Activated naive CD8-positive, alpha-beta T cell treated with anti-CD3 and anti-CD28 coated beads for 36 hours (primary cell): ENCODE results near the gene NUP42. TPM values are rescaled to one million over a fixed set of nuclear protein-coding genes. Genes with fewer than 3 reads are reported as not detected.

Experiments used
- DNase-seq: peaks from one replicate; pipeline ENCODE4 v3.0.0; 2021
- H3K27ac Mint-ChIP-seq: one replicate; pipeline ENCODE4 v1.8.0; 2022; ENCODE audit warnings: mild to moderate bottlenecking, moderate library complexity, mixed read lengths
- H3K27me3 Mint-ChIP-seq: one replicate; pipeline ENCODE4 v1.8.0; 2022; ENCODE audit warnings: mild to moderate bottlenecking, mixed read lengths
- H3K36me3 Mint-ChIP-seq: one replicate; pipeline ENCODE4 v1.8.0; 2021; ENCODE audit warnings: mild to moderate bottlenecking, mixed read lengths
- H3K4me1 Mint-ChIP-seq: one replicate; pipeline ENCODE4 v1.8.0; 2021; ENCODE audit warnings: mixed read lengths
- H3K4me3 Mint-ChIP-seq: one replicate; pipeline ENCODE4 v1.8.0; 2022; ENCODE audit warnings: mild to moderate bottlenecking, moderate library complexity, mixed read lengths
- H3K9me3 Mint-ChIP-seq: one replicate; pipeline ENCODE4 v1.8.0; 2022; ENCODE audit warnings: mixed read lengths
- total RNA-seq, 2 experiments: library from RNA; stranded (reverse); gene quantifications; one replicate each; pipeline ENCODE4 v1.2.3, GENCODE V29; 2021

NUP42 gene, protein sequence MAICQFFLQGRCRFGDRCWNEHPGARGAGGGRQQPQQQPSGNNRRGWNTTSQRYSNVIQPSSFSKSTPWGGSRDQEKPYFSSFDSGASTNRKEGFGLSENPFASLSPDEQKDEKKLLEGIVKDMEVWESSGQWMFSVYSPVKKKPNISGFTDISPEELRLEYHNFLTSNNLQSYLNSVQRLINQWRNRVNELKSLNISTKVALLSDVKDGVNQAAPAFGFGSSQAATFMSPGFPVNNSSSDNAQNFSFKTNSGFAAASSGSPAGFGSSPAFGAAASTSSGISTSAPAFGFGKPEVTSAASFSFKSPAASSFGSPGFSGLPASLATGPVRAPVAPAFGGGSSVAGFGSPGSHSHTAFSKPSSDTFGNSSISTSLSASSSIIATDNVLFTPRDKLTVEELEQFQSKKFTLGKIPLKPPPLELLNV
- total RNA-seq: 10 to 100 TPM; 43.2 to 48.2 TPM

DNA sequence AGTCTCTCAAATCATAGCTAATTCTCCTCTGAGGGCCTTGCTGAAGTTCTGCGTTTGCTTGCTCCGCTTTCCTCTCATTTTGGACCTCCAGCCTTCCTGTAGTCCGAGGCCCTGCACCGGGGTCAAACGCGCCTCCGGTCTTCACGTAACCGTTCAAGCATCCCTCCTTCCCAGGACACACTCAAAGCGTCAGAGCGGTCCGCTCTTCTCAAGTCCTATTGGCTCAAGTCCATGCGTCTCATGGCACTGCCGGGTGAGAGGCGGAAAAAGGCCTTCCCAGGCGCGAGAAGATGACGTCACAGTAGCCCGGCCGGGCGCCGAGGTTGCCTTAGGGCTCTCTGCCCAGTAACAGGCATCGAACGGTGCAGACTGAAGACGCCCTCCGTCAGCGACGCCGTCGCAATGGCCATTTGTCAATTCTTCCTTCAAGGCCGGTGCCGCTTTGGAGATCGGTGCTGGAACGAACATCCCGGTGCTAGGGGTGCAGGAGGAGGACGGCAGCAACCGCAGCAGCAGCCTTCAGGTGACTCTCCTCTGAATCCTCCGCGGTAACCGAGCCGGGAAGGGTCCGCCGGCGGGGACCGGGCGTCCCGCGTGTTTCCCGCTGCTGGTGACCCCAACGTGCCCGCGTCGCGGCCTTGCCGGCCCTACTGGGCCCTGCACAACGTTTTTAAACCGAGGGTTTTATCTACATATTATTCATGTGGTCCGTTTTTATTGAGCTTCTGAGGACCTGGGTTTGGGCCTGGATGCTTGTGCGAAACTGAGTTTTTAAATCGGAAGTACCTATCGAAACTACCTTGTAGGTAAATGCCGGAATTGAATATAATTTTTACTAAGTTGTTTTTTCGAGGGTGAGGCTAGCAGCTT is at the start of gene NUP42:
Gene NUP42 (plus strand): TSS at position 365 of the 870 bp plus-strand sequence. CDS start 38 bp downstream, at position 403.
- Mint-ChIP-seq H3K36me3 (peaks cover 24% of the 10 kb centered on the region), H3K4me1 (peaks cover 26% of the 10 kb centered on the region), H3K9me3 (no peaks in the 10 kb centered on the region), H3K27ac (peak within 1 kb of the TSS; percentile 96), H3K4me3 (peak within 1 kb of the TSS; percentile 92), H3K27me3 (no peaks in the 10 kb centered on the region)
- DNase-seq: peak; percentile 96

DNA sequence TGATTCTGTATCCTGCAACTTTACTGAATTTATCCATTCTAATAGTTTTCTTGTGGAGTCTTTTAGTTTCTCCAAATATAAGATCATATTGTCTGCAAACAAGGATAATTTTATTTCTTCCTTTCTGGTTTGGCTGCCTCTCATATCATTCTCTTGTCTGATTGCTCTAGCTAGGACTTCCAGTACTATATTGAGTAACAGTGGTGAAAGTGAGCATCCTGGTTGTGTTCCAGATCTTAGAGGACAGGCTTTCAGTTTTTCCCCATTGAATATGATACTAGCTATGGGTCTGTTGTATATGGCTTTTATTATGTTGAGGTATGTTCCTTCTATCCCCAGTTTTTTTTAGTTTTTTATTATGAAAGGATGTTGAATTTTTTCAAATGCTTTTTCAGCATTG is 48.1 kb upstream of the NUP42 start:
- peaks cover 11% of the 10 kb centered on the region for H3K36me3 Mint-ChIP-seq
- H3K4me1 Mint-ChIP-seq: no peaks in the 10 kb centered on the region
- H3K27ac Mint-ChIP-seq: no peak overlapping the region
- H3K9me3 Mint-ChIP-seq: no peaks in the 10 kb centered on the region
- no peaks in the 10 kb centered on the region for H3K27me3 Mint-ChIP-seq
- DNase-seq: no peak
- no peak overlapping the region for H3K4me3 Mint-ChIP-seq

DNA sequence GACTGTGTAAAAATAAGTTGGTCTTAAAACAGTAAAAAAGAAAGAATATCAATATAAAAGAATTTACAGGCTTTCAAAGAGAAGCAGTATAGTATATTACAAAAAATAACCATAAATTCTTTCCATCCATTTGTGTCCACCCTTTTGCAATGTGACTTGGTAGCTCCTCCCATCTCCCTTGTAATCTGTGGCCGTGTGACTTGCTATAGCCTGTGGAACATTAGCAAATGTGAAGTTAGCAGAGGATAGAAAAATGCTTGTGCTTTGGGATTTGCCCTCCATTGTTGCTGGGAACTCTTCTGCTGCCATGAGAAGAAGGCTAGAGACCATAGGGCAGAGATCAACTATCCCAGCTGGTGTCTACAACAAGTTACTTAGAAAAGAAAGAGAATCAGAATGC is 46.1 kb upstream of the NUP42 start:
- DNase-seq: no peak
- H3K27me3 Mint-ChIP-seq: no peaks in the 10 kb centered on the region
- H3K4me1 Mint-ChIP-seq: no peaks in the 10 kb centered on the region
- H3K27ac Mint-ChIP-seq: no peak overlapping the region
- H3K4me3 Mint-ChIP-seq: no peak overlapping the region
- H3K9me3 Mint-ChIP-seq: no peaks in the 10 kb centered on the region
- H3K36me3 Mint-ChIP-seq: peaks cover 9% of the 10 kb centered on the region

DNA sequence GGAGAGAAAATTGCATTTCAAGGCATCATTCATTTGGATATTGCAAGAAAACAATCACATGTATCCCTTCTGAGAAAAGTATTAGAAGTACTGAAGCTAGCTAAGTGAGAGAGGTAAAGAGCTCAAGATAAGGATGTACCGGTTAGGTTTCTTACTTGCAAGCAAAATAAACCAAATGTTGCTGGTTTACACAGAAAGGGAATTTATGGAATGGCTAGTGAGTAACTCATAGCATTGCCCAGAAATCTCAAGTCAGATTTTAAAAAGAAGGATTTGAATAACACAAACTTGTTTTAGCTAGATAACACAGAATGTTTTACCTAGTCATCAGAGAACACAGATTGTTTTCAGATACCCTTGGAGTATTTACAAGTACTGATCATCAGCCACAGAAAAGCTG is 45.6 kb upstream of the NUP42 start:
- Mint-ChIP-seq H3K9me3 (no peaks in the 10 kb centered on the region), H3K36me3 (peaks cover 9% of the 10 kb centered on the region), H3K4me1 (no peaks in the 10 kb centered on the region), H3K27ac (no peak overlapping the region), H3K4me3 (no peak overlapping the region), H3K27me3 (no peaks in the 10 kb centered on the region)
- no peak for DNase-seq

DNA sequence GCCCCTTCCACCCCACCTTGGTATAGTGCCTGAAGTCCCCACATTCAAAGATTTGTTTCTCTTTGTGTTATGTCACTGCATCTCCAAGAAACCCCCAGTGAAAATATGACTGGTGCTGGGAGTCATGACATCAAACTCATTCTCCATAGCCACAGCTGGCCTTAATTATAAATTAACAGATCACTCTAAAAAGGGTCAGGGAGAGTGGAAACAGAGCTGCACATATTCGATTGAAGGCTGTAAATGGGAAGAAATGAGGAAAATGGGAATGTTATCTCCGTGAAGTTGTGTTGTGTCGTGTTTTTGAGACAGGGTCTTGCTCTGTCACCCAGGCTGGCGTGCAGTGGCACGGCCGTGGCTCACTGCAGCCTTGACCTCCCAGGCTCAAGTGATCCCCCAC is 24.2 kb upstream of the NUP42 start:
- Mint-ChIP-seq H3K27ac (no peak overlapping the region), H3K9me3 (no peaks in the 10 kb centered on the region), H3K27me3 (no peaks in the 10 kb centered on the region), H3K4me1 (no peaks in the 10 kb centered on the region), H3K4me3 (no peak overlapping the region), H3K36me3 (peaks cover 5% of the 10 kb centered on the region)
- DNase-seq: no peak

DNA sequence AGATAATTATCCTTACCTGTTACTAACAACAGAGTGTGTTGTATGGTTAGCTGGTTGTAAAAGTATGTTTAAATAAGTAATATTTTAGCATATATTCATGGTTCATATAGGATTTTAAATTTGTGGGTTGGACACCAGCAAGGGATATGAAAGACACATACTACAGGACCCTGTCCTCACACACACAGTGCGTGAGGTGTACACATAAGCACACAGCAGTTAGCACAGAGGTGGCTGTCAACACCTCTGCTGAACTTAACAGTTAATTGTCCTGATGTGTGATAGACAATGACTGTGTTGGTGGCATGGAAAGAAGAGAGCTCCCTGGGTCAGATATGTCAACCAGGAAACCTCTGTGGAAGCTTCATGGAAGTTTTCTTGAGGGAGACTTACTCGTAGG is 23.3 kb upstream of the NUP42 start:
- peaks cover 5% of the 10 kb centered on the region for H3K36me3 Mint-ChIP-seq
- no peak overlapping the region for H3K4me3 Mint-ChIP-seq
- DNase-seq: no peak
- no peaks in the 10 kb centered on the region for H3K9me3 Mint-ChIP-seq
- H3K27ac Mint-ChIP-seq: no peak overlapping the region
- H3K27me3 Mint-ChIP-seq: no peaks in the 10 kb centered on the region
- no peaks in the 10 kb centered on the region for H3K4me1 Mint-ChIP-seq

DNA sequence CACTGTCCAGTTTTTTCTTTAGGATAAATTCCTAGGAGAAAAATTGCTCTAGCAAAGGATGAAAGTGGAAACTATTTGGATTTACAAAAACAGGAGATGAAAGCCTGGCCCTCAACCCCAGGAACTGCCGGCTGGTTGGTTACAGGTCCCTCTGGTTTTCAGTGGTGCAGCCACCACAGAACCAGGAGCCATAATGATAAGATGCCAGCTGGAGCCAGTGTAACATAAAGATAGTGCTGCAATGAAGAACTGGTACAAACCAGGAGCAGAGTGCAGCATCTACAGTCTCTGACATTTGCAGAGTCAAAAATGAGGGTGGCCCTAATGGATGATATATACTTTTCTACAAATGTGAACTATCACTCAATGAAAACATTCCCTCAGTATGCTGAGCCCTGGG is 20.4 kb upstream of the NUP42 start:
- Mint-ChIP-seq H3K4me1 (no peaks in the 10 kb centered on the region), H3K36me3 (peaks cover 4% of the 10 kb centered on the region)

DNA sequence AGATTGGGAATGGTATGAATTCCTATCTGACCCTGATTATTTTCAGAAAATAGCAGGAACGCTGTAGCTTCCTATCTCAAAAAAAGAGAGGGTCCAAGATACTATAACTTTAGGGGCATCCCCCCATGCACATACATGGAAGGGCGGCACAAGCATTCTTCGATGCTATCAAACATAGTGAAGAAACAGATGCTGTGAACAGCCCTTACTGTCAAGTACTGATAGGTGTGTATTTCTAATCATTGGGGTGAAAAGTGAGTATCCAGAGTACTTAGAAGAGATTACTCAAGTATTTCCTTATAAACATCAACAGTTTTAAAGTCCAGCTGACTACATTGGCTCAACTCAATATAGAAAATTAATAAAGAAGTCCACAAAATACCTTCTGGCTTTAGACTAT is 17.0 kb upstream of the NUP42 start:
- H3K9me3 Mint-ChIP-seq: no peaks in the 10 kb centered on the region
- H3K27ac Mint-ChIP-seq: no peak overlapping the region
- no peak for DNase-seq
- H3K36me3 Mint-ChIP-seq: no peaks in the 10 kb centered on the region
- H3K27me3 Mint-ChIP-seq: no peaks in the 10 kb centered on the region
- H3K4me1 Mint-ChIP-seq: no peaks in the 10 kb centered on the region
- no peak overlapping the region for H3K4me3 Mint-ChIP-seq

More for the DNA sequence above, 20.4 kb upstream of the NUP42 start:
- H3K27me3 Mint-ChIP-seq: no peaks in the 10 kb centered on the region
- no peaks in the 10 kb centered on the region for H3K9me3 Mint-ChIP-seq
- DNase-seq: no peak
- H3K27ac Mint-ChIP-seq: no peak overlapping the region
- no peak overlapping the region for H3K4me3 Mint-ChIP-seq

DNA sequence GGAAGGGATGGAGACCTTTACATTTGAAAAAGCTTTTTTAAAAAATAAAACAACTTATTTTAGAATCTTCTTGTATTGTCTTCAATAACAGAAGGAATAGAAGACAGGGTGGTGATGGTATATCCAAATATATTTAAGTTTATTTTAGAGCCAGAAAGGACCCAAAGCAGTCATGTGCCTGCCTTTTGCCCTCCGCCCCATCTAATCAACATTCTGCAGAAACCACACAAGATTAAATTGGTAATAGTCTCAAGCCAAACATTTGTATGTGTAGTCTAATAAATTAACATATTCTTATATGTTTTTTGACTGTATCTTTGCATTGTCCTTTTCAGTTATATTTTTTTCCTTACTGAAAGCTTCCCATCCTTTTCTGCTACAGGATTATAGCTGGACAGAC is 16.5 kb upstream of the NUP42 start:
- no peaks in the 10 kb centered on the region for H3K9me3 Mint-ChIP-seq
- no peaks in the 10 kb centered on the region for H3K36me3 Mint-ChIP-seq
- no peak overlapping the region for H3K27ac Mint-ChIP-seq
- H3K27me3 Mint-ChIP-seq: no peaks in the 10 kb centered on the region
- H3K4me1 Mint-ChIP-seq: no peaks in the 10 kb centered on the region
- no peak overlapping the region for H3K4me3 Mint-ChIP-seq
- no peak for DNase-seq

DNA sequence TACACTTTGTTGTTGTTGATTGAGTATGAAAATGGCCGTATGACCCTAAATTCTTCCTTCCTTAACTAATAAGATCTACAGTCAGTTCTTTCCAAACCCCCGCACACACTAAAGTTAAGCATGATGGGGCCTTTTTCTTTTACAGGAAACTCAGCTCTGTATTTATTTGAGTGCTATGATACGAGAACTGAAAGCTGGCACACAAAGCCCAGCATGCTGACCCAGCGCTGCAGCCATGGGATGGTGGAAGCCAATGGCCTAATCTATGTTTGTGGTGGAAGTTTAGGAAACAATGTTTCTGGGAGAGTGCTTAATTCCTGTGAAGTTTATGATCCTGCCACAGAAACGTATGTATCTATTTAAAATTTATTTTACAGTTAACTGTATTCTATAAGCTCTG is 14.2 kb upstream of the NUP42 start:
- Mint-ChIP-seq H3K4me3 (no peak overlapping the region), H3K4me1 (no peaks in the 10 kb centered on the region), H3K27me3 (no peaks in the 10 kb centered on the region), H3K36me3 (no peaks in the 10 kb centered on the region), H3K9me3 (no peaks in the 10 kb centered on the region), H3K27ac (no peak overlapping the region)
- DNase-seq: no peak

DNA sequence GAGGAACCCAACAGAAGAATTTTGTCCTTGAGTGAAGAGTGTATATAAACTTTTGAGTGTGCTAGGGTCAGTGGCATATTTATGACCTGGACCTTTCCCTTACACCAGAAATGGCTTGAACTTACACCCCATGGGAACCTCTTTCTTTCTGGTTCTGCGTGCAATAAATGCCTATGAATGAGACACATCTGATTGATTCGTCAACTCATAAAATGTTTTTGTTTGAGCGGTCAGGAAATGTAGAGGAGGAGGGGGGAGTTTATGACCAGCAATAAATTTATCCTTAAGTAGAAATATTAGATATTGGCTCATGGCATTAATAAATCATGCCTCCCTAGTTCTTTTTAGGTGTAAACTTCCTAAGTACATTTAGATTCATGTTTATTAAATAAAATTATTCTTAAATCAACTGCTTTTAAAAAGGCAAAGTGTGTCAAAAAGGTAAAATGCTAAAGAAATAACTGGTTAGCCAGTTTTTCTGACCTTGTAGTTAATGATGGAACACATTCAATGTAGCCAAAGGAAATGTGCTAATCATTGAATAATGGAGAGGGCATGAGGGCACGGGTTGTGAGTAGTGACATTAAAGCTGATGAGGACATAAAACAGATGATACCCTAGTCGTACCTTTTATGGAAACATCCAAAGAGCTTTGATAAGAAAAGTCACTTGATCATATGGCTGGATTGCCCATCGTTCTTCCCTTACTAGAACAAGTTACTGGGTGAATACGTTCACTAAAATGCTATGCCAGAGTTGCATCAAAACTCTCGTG is 13.6 kb upstream of the NUP42 start:
- DNase-seq: no peak
- Mint-ChIP-seq H3K36me3 (no peaks in the 10 kb centered on the region), H3K27me3 (no peaks in the 10 kb centered on the region), H3K9me3 (no peaks in the 10 kb centered on the region), H3K27ac (no peak overlapping the region), H3K4me3 (no peak overlapping the region), H3K4me1 (no peaks in the 10 kb centered on the region)

DNA sequence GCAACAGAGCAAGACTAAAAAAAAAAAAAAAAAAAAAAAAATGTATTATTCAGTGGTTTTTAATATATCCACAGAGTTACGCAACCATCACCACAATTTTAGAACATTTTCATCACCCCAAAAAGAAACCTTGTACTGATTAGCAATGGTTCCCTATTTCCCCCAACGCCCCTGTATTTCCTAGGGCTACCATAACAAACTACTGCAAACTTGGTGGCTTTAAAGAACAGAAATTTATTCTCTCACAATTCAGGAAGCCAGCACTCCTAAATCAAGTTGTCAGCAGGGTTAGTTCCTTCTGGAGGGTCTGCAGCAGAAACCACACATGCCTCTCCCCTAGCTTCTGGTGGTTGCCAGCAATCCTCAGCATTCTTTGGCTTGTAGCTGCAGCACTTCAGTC is 5.9 kb upstream of the NUP42 start:
- Mint-ChIP-seq H3K9me3 (no peaks in the 10 kb centered on the region), H3K36me3 (no peaks in the 10 kb centered on the region), H3K4me3 (no peak overlapping the region), H3K4me1 (peaks cover 5% of the 10 kb centered on the region), H3K27ac (no peak overlapping the region), H3K27me3 (no peaks in the 10 kb centered on the region)
- DNase-seq: no peak

DNA sequence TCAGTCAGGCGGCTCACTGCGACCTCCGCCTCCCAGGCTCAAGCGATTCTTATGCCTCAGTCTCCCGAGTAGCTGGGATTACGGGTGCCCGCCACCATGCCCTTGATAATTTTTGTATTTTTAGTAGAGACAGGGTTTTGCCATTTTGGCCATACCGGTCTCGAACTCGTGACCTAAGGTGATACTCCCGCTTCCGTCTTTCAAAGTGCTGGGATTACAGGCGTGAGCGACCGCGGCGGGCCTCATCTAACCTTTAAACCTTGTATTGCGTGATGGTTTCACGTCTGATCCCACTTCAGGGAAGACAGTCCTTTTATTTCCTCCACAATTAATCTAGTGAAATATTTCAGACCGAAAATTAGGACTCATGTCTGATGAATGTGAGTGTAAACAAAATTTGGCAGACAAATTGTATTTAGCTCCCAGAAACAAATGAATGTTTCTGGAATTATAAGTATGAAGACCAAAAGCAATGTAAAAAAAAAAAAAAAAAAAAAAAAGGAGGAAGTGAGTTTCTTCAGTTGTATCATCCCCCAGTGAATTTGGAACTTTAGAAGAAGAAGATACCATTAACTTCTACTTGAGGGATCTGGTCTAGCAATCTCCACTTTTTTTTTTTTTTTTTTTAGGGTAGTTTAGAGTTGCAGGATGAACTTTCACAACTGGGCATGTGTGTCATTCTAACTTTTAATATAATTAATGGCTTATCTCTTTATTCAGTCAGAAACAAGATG is 1.6 kb downstream of the NUP42 start:
- Mint-ChIP-seq H3K36me3 (peaks cover 30% of the 10 kb centered on the region), H3K4me3 (peak overlapping the region; percentile 92), H3K27me3 (no peaks in the 10 kb centered on the region), H3K9me3 (no peaks in the 10 kb centered on the region), H3K4me1 (peaks cover 30% of the 10 kb centered on the region), H3K27ac (peak overlapping the region; percentile 96)
- DNase-seq: no peak

DNA sequence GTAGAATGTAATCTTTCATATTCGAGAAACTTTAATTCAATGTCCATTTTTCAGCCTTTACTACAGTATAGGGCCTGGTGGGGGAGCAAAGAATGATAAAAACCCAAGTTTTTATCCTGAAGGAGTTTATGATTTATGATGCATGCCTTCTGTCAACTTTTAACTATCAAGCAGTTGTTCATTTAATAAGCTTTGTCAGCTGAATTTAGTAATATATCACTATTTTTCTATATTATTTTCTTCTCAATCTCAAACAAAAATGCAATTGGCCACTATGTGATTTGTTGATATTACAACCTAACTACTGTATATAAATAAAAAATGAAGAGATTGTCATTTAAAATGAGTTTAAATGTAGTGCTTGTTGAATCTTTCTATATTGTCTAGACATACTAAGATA is 2.4 kb downstream of the NUP42 start:
- DNase-seq: no peak
- Mint-ChIP-seq H3K27me3 (no peaks in the 10 kb centered on the region), H3K36me3 (peaks cover 37% of the 10 kb centered on the region), H3K27ac (no peak overlapping the region), H3K4me3 (peak overlapping the region; percentile 92), H3K4me1 (peaks cover 30% of the 10 kb centered on the region), H3K9me3 (no peaks in the 10 kb centered on the region)
